GM18907 (cell line): ENCODE measurements around the gene SNAPC4.
"Not testable (repeated sequence)": the region's sequence is repeated elsewhere in the genome, so short reads cannot be mapped to it uniquely, and the experiment has no call there.

Experiments used
- ATAC-seq: cut with Tn5 transposase; IDR thresholded peaks from one replicate; pipeline ENCODE4 v1.9.1; 2021; ENCODE audit warnings: mild to moderate bottlenecking, moderate library complexity; ENCODE audit not compliant: unreplicated experiment

Gene SNAPC4

GRCh38 chr9:136409557-136410455 is 9.8 kb upstream of the SNAPC4 start:
- peak; percentile 22 for ATAC-seq

- ATAC-seq: no peak
Observed at GRCh38 chr9:136407911-136408310, 7.9 kb upstream of the SNAPC4 start.

- not testable (repeated sequence) for ATAC-seq
Observed at GRCh38 chr9:136407061-136407460, 7.1 kb upstream of the SNAPC4 start.

GRCh38 chr9:136405904-136406303 is 5.9 kb upstream of the SNAPC4 start:
- ATAC-seq: not testable (repeated sequence)

- no peak for ATAC-seq
Observed at GRCh38 chr9:136405481-136405880, 5.5 kb upstream of the SNAPC4 start.

- ATAC-seq: no peak
Observed at GRCh38 chr9:136404801-136405136, 4.8 kb upstream of the SNAPC4 start.

- ATAC-seq: no peak
Observed at GRCh38 chr9:136403915-136404800, 4.2 kb upstream of the SNAPC4 start.

GRCh38 chr9:136403538-136403914 is 3.6 kb upstream of the SNAPC4 start:
- ATAC-seq: no peak

GRCh38 chr9:136402067-136402466 is 2.1 kb upstream of the SNAPC4 start:
- no peak for ATAC-seq

GRCh38 chr9:136401173-136401922 is 1.4 kb upstream of the SNAPC4 start:
- no peak for ATAC-seq

- ATAC-seq: peak; percentile 34
Observed at GRCh38 chr9:136399176-136400037, 563 bp downstream of the SNAPC4 start.

GRCh38 chr9:136398286-136398685 is 1.7 kb downstream of the SNAPC4 start:
- ATAC-seq: no peak

GRCh38 chr9:136397643-136398042 is 2.3 kb downstream of the SNAPC4 start:
- no peak for ATAC-seq

GRCh38 chr9:136396219-136396515 is 3.8 kb downstream of the SNAPC4 start:
- ATAC-seq: no peak

GRCh38 chr9:136395345-136396218 is 4.4 kb downstream of the SNAPC4 start:
- ATAC-seq: no peak

GRCh38 chr9:136395020-136395340 is 5.0 kb downstream of the SNAPC4 start:
- no peak for ATAC-seq

- no peak for ATAC-seq
Observed at GRCh38 chr9:136394312-136395019, 5.5 kb downstream of the SNAPC4 start.

GRCh38 chr9:136393531-136393930 is 6.4 kb downstream of the SNAPC4 start:
- ATAC-seq: no peak
